Fibroblast of skin of back (primary cell): ENCODE data around the gene ATRIP.

ENCODE experiments used
- DNase-seq: peaks from one replicate; pipeline ENCODE4 v3.0.0-alpha.2; 2013

The ATRIP gene

DNA sequence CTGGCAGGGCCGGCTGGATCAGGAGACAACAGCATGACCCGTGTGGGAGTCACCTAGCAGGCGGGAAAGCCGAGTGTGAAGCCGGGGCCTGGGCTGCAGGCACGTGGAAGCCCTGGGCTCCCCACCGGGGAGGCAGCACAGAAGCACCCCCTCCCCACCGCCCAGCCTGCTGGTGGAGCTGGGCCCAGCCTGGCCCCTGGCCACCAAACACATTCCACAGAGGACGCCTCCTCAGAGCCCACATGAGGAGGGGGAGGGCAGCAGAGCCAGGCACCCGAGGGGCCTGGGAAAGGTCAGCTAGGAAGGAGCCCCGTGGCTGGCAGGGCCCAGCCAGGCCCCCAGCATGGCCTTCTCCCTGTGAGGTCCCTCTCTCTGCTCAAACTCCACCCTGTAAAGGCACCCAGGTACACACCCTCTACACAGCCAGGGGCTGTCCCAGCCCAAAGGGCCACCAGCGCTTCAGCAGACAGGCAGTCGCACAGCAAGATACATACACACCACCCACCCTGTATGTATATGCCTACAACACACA lies 21.2 kb upstream of the ATRIP start:
- peak; percentile 17 for DNase-seq

DNA sequence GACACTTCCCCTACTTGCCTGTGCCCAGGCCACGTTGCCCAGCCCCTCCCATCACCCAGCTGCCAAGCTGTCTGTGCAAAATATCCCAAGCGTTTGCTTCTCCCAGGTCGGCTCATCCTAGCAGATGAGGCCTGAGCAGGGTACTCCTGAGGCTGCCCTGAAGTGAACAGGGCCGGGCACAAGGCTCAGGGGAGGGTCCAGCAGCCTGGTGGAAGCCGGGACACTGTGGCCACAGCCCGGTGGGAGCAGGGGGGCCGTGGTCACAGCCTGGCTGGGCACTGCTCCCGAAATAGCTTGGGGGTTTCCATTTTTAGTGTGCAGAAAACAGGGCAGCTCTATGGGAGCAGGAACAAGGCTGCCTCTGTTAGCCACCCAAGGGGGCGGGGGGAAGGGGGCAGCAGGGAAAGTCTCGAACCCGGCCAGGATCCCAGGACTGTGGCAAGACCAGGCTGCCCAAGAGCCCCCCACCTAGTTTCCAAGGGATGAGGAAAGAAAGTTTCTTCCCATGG lies 20.1 kb upstream of the ATRIP start:
- DNase-seq, result no peak

DNA sequence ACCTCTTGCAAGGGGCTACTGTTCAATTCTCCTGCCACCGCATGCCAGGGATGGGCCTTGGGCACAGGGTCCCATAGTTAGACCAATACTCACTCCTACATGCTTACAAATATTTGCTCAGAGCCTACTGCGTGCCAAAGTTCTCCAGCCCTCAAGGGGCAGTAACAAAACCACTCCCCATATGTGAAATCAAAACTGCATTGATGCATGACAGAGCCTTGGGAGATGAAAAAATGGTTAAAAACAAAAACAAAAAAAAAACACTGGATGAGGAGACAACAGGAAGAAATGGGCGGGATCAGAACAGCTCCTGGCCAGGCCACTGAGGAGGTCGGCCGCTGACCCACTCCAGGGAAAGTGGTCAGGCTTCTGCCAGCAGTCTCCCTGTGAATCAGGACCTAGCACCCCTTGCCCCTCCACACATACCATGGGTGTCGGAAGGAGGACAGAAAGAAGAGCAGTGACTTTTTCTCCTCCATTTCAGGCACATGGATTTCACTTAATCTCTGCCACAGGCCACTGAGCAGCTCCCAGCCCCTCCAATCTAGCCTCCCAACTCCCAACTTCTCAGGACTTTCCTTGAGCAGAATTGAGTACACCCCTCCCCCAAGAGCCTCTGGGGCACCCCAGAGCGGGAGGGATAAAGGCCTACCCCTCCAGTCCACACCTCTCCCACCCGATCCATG lies 19.4 kb upstream of the ATRIP start:
- peak; percentile 10 for DNase-seq

DNA sequence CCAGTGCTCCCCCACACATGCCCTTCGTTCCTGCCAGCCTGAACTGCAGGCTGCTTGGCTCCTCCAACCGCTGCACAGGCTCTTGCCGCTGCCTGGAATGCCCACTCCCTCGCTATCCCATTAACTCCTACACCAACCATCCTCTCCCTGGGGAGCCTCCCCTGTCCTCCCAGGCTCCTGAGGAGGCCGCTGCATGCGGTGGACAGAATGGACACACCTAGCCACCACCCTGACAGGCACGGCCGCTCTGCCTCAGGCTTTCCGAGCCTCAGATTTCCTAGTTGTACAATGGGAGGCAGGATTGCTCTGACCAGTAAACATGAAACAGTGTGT lies 18.9 kb upstream of the ATRIP start:
- DNase-seq, result no peak

DNA sequence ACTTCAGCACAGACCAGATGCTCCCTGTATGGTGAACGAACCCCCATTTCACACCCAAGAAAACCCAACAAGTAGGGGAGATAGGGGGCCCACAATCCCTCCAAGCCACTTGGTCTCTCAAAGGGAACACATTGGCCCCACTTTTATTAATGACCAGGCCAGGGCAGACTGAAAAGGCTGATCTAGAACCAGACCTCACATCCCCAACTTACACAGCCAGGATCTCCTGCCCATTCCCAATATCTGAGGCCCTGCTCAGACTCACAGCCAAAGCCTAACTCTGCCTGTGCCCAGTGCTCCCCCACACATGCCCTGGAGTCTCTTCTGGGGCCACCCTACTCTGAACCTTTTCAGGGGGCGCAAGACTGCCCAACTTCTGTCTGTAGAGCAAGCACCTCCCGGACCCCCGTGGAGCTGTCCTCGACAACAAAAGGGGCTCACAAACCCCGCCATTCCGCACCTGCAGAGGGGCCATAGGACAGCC lies 18.4 kb upstream of the ATRIP start:
- no peak for DNase-seq

DNA sequence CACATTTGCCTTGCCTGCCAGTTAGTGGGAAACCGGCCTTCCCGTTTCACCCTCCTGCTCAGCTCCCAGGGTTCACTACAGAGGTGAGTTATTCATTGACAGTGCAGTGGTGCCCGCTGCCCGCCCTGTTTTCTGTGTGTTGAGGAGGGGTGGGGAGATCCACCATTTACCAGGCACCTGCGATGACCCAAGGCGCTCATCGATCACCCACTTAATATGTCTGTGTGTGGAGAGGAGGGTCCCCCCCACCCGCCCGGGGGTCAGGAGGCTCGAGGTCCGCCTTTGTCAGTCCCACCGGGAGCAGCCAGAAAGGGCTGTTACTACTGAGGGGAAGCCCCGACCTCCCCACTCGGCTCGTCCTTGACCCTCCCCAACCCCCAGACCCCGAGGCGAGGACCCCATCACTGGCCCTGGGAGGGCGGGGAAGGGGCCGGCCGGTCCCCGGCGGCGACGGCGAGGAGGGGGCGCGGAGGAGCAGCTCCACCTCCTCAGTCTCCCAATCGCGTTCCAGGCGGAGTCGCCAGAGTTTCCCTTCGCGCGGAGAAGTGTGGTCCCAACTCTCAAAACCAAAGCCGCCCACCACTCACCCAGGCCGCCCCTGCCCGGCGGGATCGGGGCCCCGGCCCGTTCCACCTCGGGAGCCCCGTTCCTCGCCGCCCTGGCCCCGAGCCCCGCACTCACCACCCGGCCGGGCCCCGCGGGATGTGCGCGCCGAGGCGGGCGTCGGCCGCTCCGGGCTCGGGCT lies 17.8 kb upstream of the ATRIP start:
- DNase-seq, result peak; percentile 35

DNA sequence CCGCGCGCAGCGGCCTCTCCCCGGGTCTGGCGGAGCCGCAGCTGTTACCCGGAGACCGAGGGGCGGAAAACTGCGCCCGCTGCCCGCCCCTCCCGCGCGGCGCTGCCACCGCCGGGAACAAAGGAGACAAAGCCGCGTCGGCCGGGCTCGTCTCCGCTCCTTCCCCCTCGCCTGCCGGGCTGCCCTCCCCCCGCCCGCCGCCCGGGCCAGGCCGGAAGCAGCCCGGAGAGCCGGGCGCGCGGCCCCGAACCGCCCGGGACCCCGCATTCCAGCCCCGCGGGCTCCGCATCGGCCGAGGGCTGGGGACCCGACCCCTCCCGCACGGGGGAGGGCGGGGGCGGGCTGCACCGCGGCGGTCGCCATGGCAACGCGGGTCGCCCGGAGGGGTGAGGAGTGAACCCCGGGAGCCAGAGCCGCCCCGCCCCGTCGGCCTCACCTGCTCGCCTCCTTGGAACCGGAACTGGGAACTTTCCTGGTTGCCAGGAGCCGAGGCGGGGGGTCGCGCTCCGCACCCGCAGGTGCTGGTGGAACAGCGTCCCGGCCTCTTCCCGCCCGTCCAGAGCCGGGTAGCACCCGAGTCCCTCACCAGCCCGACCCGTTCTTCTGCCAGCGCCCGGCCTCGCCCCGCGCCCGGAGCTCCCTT lies 17.1 kb upstream of the ATRIP start:
- DNase-seq, result peak; percentile 52

DNA sequence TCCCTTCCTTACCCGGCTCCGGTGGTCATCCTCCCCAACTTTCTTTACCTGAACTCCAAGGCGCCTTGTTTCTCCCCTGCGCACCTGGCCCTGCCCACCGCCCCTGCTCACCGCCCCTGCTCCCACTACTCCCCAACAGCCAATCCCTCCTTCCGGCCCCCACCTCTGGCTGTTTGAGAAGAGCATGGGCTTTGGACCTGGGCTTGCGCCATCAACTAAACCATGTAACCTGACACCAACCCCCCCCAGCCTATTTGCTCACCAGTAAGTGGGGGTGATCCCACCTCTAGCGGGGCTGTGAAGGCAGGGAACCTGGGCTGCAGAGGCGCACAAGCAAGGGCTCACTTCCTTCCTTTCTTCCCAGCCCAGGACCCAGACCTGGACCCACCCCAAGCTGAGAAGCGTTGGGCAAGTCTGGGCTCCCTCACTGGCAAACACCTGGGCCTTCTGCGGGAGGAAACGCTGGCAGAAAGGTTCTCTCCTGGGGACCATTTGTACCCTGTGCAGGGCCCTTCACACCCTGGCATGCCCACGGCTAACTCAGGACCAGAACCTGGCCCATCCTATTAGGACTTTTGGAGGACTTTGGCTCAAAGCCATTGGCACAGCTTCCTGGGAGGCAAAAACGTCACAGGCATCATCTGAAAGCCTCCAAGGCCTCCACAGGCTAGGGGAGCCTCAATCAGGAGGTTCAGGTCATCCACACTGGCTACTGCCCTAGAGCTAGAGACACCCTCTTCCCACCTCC lies 16.4 kb upstream of the ATRIP start, which contains the start of gene PLXNB1:
PLXNB1 (minus strand) TSS at position 127 of the 748 bp plus-strand sequence. CDS start 5,475 bp downstream, outside the sequence.
- peak; percentile 33 for DNase-seq

DNA sequence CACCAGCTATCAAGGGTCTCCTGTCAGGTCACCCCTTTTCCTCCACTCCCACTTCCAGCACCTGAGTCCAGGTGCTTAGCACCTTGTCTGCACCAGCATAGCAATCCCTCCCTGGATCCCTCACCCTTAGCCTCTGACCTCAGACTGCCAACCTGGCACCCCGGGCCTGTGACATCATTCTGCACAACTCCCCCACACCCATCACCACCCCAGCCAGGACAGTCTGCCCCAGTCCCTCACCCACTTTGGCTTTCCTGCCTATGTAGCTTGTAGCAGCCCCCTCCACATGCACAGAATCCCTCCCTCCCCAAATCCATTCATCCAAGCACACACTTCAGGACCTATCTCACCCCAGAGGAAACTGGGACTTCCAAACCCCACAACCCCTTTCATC lies 15.8 kb upstream of the ATRIP start:
- DNase-seq, result no peak

DNA sequence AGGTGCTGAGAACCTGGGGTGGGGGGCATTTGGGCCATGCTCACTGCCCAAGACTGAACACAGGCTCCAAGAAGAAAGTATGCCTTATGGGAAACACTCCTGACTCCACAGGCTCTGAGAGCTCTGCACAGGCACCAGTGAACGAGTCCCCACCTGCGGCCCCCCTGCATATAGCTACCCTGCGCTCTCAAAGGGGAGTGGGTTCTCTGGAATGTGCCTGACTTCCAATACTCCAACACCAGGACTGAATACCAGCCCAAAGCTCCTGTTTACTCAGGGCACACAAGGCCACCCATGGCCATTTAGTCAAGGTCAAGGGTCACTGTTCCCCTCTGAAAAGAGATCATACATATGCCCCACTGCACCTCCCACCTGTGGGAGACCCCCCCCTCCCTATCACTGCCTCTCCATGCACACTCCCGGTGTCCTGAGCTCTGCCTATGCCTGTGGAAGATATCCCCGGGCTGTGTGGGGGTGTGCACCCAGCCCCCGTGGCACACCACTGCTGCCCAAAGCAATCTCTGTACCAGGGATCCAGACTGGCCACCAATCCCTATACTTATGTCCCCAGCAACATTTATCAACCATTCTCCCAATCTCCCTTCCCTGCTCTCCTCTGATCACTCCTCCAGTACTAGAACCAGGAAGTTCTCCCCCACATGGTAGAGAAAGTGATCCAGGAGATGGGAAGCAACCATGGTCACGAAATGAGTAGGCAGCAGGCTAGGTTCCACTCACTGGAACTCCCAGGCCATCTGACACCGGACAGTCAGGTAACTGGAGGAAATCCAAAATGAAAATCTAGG lies 15.1 kb upstream of the ATRIP start:
- DNase-seq, result no peak

DNA sequence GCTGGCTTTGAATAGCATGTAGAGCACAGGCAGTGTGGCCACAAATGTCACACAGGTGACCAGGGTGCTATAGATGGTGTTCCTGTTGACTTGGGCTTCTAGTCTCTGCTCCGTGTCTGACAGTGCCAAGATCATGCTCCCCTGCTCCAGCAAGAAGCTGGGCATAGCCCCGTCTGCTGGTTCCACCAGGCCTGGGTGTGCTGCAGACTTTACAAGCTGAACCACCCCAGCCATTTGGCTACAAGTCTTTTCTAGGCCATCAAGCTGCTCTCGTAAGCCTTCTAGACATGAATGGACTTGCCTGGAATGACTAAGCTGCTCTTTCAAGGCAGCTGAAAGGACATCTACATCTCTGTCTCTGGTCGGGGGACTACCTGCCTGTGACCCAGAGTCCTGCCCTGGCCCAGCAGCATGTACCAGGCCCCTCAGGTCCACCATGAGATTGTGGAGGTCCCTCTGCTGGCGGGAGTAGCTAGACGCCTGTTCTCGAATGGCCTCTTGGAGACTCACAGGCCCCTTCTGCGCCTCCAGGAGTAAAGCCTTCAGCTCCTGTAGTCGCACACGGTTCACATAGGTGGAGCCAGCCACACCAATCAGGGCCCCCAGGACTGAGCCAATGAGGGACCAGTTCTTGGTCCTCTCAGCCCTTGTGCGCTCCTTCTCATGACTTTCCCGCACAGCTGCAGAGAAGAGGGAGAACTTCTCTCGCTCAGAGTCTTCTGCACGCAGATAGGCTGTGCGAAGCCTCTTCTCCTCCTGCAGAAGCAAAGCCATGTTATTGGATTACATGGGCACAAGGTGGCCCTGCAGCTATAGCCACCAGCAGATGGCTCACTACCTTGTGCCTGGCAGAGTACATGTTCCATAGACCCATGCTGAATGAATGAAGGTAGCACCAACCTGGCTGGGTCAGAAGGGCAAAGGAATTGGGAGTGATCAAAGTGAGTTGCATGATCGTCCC lies 13.8 kb upstream of the ATRIP start:
- DNase-seq, result no peak

DNA sequence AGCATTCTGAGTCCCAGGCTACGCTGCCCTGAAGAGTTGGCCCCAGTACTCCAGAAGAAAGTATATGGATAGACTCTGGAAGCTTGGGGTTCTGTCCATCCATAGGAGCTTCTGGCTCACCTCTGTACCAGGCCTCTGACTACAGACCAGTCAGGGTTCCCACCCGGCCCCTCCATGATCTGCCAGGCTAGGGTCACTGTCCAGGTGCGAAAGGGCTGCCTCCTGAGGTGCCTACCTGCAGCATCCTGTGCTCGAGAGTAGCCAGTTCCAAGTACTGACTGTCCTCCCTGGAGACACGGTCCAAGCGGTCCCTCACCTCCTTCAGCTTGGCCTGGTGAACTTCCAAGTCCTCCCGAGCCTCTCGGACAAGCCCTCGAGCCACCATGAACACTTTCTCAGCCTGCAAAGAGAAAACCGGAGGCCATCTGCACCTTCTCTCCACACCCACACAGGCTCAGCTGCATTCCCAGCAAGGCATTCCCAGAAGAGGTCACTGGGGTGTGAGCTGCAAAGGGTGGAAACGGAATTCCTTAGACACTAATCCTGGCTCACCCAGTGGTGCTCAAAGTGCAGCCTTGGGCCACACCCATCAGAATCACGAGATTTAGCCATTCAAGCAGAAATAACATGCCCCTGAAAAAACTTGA lies 12.9 kb upstream of the ATRIP start:
- DNase-seq, result peak; percentile 19

DNA sequence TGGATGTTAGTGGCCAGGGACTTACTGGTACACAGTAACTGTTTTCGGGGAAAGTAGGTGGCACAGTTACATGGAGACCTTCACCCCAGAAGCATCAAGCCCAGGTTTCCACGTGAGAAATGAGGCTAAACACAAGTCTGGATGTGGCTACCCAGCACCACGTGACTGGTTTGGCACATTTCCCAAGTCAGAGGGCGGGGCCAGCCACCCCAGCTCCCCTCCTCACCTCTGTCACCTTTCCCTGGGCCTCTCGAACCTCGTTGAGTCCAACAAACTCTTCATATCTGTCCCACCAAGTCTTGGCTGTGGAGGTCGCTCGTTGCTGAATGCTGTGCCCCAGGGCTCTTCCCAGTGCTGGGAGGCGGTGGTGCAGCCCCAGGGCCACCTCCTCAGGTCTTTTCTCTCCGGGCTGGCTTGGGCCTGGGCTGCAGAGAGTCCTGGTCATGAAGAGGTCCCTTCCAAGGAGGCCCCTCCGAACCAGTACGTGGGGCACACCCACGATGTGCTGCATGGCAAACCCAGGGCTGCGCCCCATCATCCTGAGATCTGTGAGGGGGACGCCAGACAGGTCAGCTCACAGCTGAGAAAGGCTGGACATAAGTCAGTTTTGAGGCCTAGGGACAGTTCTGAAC lies 11.8 kb upstream of the ATRIP start:
- no peak for DNase-seq

DNA sequence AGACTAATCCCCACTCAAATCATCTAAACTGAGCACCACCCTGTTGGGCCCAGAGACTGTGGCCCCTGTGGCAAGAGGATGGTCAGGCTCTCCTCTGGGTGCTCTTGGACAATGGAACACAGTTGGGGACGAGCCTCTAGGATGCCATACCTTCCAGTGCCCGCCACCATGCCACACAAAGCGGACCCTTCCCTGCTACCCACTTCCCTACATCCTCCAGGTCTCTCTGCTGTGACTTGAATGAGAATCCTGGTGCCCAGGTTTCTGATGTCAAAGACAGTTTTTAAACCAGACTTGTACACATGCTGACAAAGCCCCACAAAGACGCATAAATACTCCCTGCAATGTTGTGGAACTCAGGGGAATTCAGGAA lies 11.3 kb upstream of the ATRIP start:
- DNase-seq, result no peak

DNA sequence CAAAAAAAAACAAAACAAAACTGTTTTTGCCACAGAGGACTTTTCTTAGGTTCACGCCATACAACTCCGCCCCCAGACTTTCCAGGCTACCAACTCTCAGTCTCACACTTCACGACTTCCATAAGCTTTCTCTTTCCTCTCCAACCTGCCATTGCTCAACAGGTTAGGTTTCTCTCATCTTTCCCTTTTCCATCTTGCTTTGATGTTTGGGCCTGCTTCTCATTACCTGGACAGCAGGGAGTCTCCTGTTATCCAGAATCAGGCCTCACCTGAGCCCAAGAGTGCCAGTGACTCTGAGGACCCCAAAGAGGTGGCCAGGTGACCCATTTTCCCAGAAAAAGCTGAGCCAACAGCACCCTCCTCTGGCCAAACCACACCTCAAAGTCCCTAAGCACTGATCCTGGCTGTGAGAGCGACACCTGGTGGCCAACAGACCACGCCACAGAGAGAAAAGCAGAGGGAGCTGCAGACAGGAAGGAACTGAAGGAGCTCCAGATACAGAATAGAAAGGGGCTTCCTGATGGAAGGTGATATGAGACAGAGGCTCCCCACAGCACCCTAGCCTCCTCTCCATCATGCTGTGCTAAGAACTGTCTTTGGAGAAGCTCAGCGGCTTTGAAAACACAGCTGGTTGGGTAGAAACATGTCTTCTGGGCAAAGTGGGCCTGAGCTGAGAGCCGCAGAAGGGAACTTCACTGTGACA lies 10.6 kb upstream of the ATRIP start:
- peak; percentile 76 for DNase-seq

DNA sequence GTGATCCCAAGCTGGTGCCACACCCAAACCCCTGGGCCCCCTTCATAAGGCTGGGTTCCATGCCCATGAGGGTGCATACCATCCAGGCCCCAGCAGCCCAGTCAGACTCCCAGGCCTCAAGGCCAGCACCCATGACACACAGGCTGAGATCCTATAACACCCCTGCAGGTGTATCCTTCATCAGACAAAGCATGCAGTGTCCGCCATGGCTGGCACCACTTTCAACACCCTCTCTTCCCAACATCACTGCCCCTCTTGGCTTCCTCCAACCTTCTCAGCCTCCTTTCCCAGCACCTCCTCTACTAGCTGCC lies 10.1 kb upstream of the ATRIP start:
- DNase-seq, result no peak

DNA sequence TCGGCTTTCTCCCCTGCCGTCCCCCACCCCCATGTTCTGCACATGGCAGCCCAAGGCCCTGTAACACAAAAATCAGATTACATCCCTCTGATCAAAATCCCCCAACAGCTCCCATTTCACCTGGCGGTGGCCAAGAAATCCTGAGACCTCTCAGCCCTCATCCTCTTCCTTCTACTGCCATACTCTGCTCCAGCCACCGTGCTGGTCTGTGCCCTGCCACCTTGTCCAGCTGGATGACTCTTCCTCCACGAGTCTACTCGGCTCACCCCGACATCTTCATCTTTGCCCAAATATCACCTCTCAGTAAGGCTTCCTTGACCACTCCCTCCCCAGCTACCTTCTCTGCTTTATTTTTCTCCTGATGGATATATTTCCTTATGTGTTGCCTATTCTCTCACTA lies 9.7 kb upstream of the ATRIP start:
- DNase-seq, result no peak

DNA sequence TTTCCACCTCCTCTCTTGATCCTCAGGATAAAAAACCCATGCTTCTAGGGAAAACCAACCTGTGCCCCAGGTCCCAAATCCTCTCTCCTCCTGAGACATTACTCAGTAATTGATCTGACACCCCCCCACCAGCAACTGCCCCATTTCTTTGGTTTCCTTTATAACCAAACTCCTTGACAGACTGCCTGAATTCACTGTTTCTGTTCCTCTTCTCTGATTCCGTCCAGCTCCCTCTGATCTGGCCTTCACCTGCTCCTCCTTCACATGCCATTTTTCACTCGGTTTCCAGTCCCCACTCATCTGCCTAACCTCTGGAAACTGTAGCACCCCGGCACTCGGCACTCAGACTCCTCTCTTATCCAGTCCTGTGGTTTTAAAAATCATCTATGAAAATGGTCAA lies 8.7 kb upstream of the ATRIP start:
- DNase-seq, result no peak
